Glomerular endothelial cell (primary cell): ENCODE results near the gene ALMS1. TPM values are rescaled to one million over a fixed set of nuclear protein-coding genes. Genes with fewer than 3 reads are reported as not detected.
"Not testable (repeated sequence)": the region's sequence is repeated elsewhere in the genome, so short reads cannot be mapped to it uniquely, and the experiment has no call there.

ENCODE experiments used
- DNase-seq: peaks from one replicate; pipeline ENCODE4 v3.0.0-alpha.2; 2011; ENCODE audit warnings: low read depth, low spot score; ENCODE audit errors: extremely low read depth
- total RNA-seq: library from RNA; depleted of rRNA; stranded (reverse); fragments of >200 nt; gene quantifications from 2 replicates; pipeline ENCODE4 v1.2.3, GENCODE V29; 2015

The ALMS1 gene
- total RNA-seq, 1 donor from 2014 or later: 17.4 TPM

- no peak for DNase-seq
Observed at GRCh38 chr2:73503992-73504570, 118.4 kb downstream of the ALMS1 start.

DNA sequence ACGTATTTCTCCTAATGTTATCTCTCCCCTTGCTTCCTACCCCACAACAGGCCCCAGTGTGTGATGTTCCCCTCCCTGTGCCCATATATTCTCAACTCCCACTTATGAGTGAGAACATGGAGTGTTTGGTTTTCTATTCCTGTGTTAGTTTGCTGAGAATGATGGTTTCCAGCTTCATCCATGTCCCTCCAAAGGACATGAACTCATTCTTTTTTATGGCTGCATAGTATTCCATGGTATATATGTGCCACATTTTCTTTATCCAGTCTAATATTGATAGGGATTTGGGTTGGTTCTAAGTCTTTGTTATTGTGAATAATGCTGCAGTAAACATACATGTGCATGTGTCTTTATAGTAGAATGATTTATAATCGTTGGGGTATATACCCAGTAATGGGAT, 119.2 kb downstream of the ALMS1 start:
- not testable (repeated sequence) for DNase-seq

- DNase-seq: not testable (repeated sequence)
Observed at GRCh38 chr2:73510470-73510869, 124.8 kb downstream of the ALMS1 start.

DNA sequence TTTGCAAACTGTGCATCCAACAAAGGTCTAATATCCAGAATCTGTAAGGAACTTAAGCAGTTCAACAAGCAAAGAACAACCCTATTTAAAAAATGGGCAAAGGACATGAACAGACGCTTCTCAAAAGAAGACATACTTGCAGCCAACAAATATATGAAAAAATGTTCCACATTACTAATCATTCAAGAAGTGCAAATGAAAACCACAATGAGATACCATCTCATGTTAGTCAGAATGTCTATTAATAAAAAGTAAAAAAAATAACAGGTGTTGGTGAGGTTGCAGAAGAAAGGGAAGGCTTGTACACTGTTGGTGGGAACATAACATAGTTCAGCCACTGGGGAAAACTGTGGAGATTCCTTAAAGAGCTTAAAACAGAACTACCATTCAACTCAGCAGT, 130.4 kb downstream of the ALMS1 start:
- DNase-seq: no peak

GRCh38 chr2:73528688-73529087, 143.1 kb downstream of the ALMS1 start:
- no peak for DNase-seq

GRCh38 chr2:73530773-73531172, 145.1 kb downstream of the ALMS1 start:
- DNase-seq: not testable (repeated sequence)

DNA sequence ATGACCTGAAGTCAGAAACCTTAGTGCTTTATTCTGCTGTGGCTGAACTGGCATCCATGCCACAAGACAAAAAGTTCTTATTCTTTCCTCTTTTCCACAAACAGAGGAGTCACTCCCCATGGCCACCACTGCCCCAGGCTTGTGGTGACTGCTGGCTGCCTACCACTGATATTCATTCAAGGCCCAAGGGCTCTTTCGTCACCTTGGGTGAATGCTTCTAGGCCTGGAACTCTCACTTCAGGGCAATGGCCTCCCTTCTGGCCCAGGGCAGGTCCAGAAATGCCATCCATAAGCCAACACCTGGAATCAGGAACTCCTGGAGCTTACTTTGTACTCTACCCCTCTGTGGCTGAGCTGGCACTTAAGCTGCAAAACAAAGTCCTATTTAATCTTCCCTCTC, 146.7 kb downstream of the ALMS1 start:
- no peak for DNase-seq

DNA sequence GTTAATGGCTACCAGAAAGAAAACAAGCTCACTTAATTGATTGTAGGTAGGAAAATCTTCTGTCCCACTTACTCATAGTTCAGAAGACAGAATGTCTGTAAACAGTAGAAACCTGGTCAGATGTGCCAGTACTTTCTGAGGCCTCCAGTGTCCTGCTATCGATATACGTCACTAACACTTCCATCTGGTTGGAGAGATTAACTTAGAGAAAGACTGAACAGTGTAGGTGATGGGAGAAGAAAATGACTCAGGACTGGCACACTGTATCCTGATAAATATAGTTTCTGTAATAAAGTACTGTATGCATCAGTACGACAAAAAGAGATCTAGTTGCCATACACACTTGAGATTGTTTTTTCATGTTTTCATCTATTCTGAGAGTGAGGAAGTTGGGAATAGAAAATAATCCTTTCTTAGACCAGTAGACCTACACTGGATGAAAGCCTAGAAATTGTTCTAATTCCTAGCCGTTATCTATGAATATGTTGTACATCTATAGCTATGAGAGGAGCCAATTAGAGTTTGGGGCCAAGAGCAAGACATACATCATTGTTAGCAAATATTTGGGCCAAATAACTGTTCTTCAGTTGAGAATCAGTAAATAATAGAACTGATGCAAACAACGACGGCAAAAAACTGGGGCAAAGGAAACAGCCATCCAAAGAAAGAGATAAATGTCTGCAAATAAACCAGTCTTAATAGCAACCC, 150.7 kb downstream of the ALMS1 start:
- no peak for DNase-seq

DNA sequence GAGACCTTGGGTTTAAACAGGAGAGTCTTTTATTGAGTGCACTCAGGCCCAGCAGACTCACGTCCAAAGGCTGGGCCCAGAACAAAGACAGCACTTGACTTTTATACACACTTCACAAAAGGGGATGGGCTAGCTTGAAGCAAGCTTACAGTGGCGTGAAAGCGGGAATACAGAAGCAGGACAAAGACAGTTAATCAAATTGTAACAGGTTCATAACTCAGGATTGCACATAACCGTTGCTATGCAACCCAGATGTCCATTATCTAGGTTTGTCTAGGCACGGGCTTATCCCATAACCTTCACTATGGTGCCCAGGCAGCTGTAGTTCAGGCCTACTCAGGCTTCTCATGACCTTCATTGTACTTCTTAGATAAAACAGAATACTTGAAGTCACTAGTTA, 175.2 kb downstream of the ALMS1 start:
- not testable (repeated sequence) for DNase-seq

DNA sequence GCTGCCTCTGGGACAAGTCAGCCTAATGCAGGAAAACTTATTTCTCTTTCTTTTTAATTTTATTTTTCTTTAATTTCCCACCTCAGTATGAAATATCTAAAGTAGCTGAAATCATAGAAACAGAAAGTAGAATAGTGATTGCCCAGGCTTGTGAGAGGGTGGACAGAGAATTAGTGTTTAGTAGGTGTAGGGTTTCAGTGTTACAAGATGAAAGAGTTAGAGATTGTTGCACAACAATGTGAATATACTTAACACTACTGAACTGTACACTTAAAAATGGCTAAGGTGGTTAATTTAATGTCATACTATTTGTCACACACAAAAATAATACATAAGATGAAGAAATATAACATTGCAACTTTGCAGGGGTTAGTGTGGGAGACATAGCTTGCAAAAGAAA, 175.8 kb downstream of the ALMS1 start:
- no peak for DNase-seq

DNA sequence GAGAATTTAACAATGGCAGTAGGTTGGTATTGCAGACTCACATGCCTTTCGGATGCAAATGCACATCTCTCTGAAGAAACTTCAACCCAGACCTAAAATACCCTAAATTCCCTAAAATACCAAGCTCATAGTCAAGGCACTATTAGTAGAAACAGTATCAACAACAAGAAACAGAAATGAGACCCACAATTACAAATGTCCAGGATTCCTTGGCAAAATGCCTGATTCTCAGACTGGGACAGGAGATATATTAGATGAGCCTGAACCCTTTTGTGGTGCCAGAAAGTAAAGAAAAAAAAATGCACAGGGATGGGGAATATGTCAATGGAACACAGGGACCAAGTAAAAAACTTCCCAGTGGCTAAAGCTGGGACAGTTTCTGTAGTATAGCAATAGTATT, 179.3 kb downstream of the ALMS1 start:
- no peak for DNase-seq

GRCh38 chr2:73566288-73566878, 180.7 kb downstream of the ALMS1 start:
- no peak for DNase-seq

DNA sequence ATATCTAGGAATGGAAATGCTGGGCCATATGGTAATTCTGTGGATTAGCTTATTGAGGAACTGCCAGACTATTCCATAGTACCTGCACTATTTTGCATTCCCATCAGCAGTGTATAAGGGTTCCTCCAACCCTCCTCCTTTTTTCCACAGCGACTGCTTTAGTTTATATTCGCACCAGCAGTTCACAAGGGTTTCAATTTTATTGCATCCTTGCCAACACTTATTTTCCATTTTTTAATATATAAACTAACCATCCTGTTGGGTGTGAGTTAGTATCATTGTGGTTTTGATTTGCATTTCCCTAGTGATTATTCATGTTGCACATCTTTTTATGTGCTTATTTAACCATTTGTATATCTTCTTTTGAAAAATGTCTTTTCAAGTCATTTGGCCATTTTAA, 189.6 kb downstream of the ALMS1 start:
- no peak for DNase-seq

DNA sequence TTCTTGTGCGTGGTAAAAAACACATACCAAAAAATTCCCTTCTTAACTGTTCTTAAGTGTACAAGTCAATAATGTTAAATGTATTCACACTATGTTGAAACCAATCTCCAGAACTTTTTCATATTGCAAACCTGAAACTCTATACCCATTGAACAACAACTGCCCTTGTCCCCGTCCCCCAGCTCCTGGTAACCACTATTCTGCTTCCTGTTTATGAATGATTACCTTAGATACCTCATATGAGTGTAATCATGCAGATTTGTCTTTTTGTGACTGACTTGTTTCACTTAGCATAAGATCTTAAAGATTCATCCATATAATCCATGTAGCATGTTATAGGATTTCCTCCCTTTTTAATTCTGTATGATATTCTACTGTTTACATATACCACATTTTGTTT, 196.7 kb downstream of the ALMS1 start:
- DNase-seq: no peak

DNA sequence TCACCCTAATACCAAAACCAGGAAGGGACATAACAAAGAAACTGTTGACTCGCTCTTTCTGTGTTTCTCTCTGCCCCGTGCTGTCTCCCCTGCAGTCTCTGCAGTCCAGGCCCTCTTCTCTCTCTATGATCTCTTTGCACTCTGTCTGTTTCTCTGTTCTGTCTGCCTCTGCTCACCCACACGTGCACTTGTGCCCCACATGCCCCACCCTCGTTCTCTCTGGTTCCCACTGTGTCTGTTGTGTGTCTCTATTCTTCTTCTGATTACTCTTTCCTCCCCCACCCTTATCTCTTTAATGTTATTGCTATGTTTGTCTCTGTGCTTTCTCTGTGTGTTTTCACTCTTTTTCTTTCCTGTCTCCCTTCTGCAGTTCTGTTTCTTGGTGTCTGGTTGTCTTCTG, 202.5 kb downstream of the ALMS1 start:
- no peak for DNase-seq

DNA sequence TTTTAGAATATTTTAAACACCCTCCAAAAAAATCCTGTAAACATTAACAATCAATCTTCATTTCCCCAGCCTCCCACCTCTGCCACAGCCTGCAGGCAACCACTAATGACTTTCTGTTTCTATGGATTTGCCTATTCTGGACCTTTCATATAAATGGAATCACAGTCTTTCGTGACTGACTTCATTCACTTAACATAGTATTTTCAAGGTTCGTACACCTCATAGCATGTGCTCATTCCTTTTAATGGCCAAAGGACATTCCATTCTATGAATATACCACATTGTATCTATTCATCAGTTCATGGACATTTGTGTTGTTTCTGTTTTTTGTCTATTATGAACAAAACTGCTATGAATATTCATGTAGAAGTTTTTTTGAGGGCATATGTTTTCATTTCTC, 208.0 kb downstream of the ALMS1 start:
- no peak for DNase-seq

GRCh38 chr2:73594251-73594650, 208.6 kb downstream of the ALMS1 start:
- no peak for DNase-seq

DNA sequence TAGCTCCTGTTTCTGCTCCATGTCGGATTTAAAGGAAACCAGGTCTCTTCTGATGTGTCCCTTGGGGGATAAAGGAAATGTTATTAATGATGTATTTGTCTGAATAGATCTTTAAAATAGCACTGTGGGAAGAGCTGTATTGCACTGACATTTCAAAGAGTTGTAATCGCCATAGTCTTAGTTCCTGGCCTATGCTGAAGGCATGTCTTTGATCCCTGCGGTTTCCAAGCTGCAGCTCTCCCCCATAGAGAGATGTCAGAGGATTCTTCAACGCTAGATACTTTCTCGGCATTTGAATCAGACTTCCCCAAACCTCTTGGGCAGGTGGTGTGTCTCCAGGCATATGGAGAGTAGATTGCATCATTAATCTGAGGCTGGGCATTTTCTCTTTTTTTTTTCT, 216.1 kb downstream of the ALMS1 start:
- no peak for DNase-seq

DNA sequence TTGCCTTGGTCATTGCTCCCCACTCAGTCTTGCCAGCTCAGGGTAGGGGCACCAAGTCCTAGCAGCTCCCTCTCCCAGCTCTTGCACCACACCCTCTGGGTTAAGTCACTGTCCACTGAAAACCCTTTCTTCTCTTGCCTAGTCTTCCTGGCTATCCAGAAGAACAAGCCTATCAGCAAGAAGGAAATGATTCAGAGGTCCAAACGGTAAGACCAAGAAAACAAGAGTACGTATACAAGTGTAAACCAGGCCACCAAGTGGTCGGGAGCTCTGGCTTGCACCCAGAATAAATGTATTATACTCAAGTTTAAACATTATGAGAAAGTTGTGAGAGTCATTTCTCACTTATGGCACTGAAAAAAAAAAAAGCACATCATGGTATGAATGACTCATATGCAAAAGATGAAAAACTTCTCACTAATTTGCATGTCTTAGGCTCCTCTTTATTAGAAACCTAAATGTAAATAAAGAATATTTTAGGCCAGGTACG, 217.5 kb downstream of the ALMS1 start:
- peak; percentile 18 for DNase-seq

- not testable (repeated sequence) for DNase-seq
Observed at GRCh38 chr2:73604589-73604988, 219.0 kb downstream of the ALMS1 start.

- DNase-seq: no peak
Observed at GRCh38 chr2:73610111-73610510, 224.5 kb downstream of the ALMS1 start.

- DNase-seq: no peak
Observed at GRCh38 chr2:73611193-73611592, 225.6 kb downstream of the ALMS1 start.
